Peyer's patch (tissue), 4 donors: ENCODE measurements around the gene NCCRP1.

ENCODE experiments used
- CTCF ChIP-seq, 6 experiments: fragments of 450-650 bp in 4 of 6; fragments of 200-600 bp in 2 of 6; sonication (generic) in 1 of 6; IDR thresholded peaks; one replicate each; pipeline ENCODE4 v1.5.1; 2017 to 2019; ENCODE audit warnings: antibody characterized with exemption in 6 of 6, mild to moderate bottlenecking in 3 of 6, moderate library complexity in 1 of 6
- POLR2A ChIP-seq, 2 donors: fragments of 450-650 bp; IDR thresholded peaks; one replicate each; pipeline ENCODE4 v1.5.1; 2017; ENCODE audit warnings: antibody characterized with exemption in 2 of 2, mild to moderate bottlenecking in 2 of 2, moderate library complexity in 2 of 2

- TF ChIP-seq POLR2A (IDR thresholded peaks at IDR 0.05), result no peak
- no peak for TF ChIP-seq CTCF (IDR thresholded peaks at IDR 0.05)
Measured at GRCh38 chr19:39168258-39169142, 28.3 kb upstream of the NCCRP1 start.
